ENCODE results near the gene PDZK1IP1. TPM values are rescaled to one million over a fixed set of nuclear protein-coding genes. Genes with fewer than 3 reads are reported as not detected.

Gene PDZK1IP1
- total and polyA plus RNA-seq, 2 of the 4 experiments (the other 2 are of a cell fraction) = not detected

- POLR2A ChIA-PET (ENCODE audit: unreplicated experiment) = no interaction called here
- in situ Hi-C loops (cut with MboI; ENCODE audit: low sequenced_read_pairs) = no loop called here
- H3K9ac ChIP-seq (ENCODE audit: low read depth, low read length) = no peak overlapping the region
These were observed 46.0 kb upstream of the PDZK1IP1 start for GRCh38 chr1:47235806-47236205.

More at GRCh38 chr1:47235806-47236205, 46.0 kb upstream of the PDZK1IP1 start:
- no peak overlapping the region for H3K23ac ChIP-seq (ENCODE audit: low read depth, low read length)
- H2BK20ac ChIP-seq (ENCODE audit: low read depth, low read length) = no peak overlapping the region
- no peak overlapping the region for H3K4ac ChIP-seq (ENCODE audit: low read depth, low read length)
- H2BK120ac ChIP-seq (ENCODE audit: low read depth, low read length) = no peak overlapping the region
- H3K4me3 ChIP-seq (ENCODE audit: insufficient read depth, low read depth, low read length) = no peak overlapping the region
- H3K27me3 ChIP-seq (ENCODE audit: control insufficient read depth, insufficient read depth, low read length) = peaks cover 69% of the 10 kb centered on the region
- no peak overlapping the region for H2AK9ac ChIP-seq (replicated peaks; ENCODE audit: low read depth, low read length, poor library complexity)
- peaks cover 6% of the 10 kb centered on the region; the same call in 1 of the 2 replicates for H3K9me3 ChIP-seq (ENCODE audit: control insufficient read depth, insufficient read depth, low read length)
- BruUV-seq (replicated peaks) = no TSS peak
- intact Hi-C loops (cut with micrococcal nuclease) (no loop called here), dilution Hi-C loops (cut with HindIII; ENCODE audit: low sequenced_read_pairs, unreplicated experiment) (no loop called here)
- H3K4me1 ChIP-seq (ENCODE audit: control insufficient read depth, insufficient read depth, low read length) = peaks cover 3% of the 10 kb centered on the region; the same call in 1 of the 2 replicates
- H2AFZ ChIP-seq (replicated peaks; ENCODE audit: low read length, poor library complexity) = no peak overlapping the region
- H4K5ac ChIP-seq (ENCODE audit: low read depth, low read length) = no peak overlapping the region
- H2BK5ac ChIP-seq (ENCODE audit: low read depth, low read length, poor library complexity, severe bottlenecking) = no peak overlapping the region
- no peak overlapping the region for H2AK5ac ChIP-seq (ENCODE audit: low read depth, low read length)
- WGBS, 2 experiments (ENCODE audit: extremely low coverage in 2 of 2, insufficient read length in 1 of 2) = 58% methylated on average over 2 of the region's 4 CpGs; no CpG with 5 or more reads in 1 of the 2 experiments
- ATAC-seq (ENCODE audit: low read depth) (no peak), DNase-seq (no peak)
- no peak overlapping the region for H3K14ac ChIP-seq (replicated peaks; ENCODE audit: low read depth, low read length)
- no peak overlapping the region for H3K18ac ChIP-seq (ENCODE audit: low read depth, low read length)
- no peak overlapping the region for H3K4me2 ChIP-seq (ENCODE audit: low read depth, low read length)
- H4K91ac ChIP-seq (ENCODE audit: insufficient read depth, low read depth, low read length) = no peak overlapping the region
- H3K27ac ChIP-seq (ENCODE audit: insufficient read depth, low read length) = no peak overlapping the region
- no peaks in the 10 kb centered on the region for H3K36me3 ChIP-seq (ENCODE audit: control insufficient read depth, insufficient read depth, low read length)
- no peak overlapping the region for H4K8ac ChIP-seq (ENCODE audit: low read depth in 2 of 2, low read length in 2 of 2)
- no peak overlapping the region for H3K56ac ChIP-seq (ENCODE audit: extremely low read depth, insufficient read depth, low read length)
- H3K79me1 ChIP-seq (ENCODE audit: low read depth in 1 of 2, low read length in 2 of 2) = no peaks in the 10 kb centered on the region
- no peak overlapping the region for H2BK15ac ChIP-seq (ENCODE audit: low read depth, low read length)
- no peaks in the 10 kb centered on the region for H3K9me1 ChIP-seq (ENCODE audit: insufficient read depth, low read length)
- peaks cover 7% of the 10 kb centered on the region; the same call in 1 of the 2 replicates for H4K20me1 ChIP-seq (ENCODE audit: insufficient read depth, low read length)
- CTCF ChIA-PET = no interaction called here
- TF ChIP-seq RCOR1 (IDR thresholded peaks at IDR 0.05; ENCODE audit: insufficient replicate concordance, low read length) (no peak), RAD21 (IDR thresholded peaks at IDR 0.05; ENCODE audit: low read length) (no peak), ELK1 (IDR thresholded peaks at IDR 0.05; ENCODE audit: borderline replicate concordance, low read depth, low read length) (no peak), MXI1 (IDR thresholded peaks at IDR 0.05; ENCODE audit: borderline replicate concordance, low read depth, low read length) (no peak), SMC3 (IDR thresholded peaks at IDR 0.05; ENCODE audit: low read depth, low read length) (no peak), USF2 (IDR thresholded peaks at IDR 0.05; ENCODE audit: low read depth, low read length) (no peak), POLR2A (IDR thresholded peaks at IDR 0.05; ENCODE audit: low read depth, low read length) (no peak)
